ENCODE results near the gene SLC43A3. TPM values are rescaled to one million over a fixed set of nuclear protein-coding genes. Genes with fewer than 3 reads are reported as not detected.

Gene SLC43A3
- 27.8 and 32.3 TPM in 2 replicates for total RNA-seq

DNA sequence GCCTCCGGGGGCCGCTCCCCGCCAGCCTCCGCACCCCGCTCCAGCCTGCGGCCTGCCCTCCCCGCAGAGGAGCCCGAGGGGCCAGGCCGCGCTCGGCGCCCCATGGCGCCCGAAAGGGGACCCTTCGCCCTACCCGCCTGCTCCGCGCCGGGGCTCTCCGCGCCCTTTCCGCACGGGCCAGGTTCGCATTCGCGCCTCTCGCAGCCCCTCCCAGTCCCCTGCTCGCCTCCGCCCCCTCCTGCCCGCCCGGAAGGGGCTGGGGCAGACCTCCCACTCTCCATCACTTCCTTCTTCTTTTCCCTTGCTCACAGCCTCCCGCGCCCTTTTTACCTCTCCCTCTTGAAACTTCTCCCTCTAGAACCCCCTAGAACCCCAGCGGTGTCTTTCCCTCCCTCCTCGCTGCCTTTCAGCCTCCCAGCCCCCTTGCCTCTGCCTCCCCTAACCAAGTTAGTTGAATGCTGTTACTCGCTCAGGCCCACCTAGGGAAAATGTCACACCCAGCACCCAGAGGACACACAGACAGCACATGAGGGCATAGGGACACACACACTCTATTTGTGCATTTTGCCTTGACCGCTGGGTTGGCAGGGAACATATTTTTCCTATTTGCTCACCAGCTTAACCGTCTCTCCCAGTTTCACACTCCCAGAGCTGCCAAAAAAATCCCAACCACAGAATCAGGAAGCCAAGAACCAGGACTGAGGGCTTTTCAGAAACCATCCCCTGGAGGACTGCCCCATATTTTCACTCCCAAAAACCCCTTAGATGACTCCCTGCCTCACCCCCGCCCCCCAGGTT lies at the start of gene SLC43A3:
SLC43A3 (minus strand) TSS at position 193 of the 798 bp plus-strand sequence. CDS start 949 bp downstream, outside the sequence.

GRCh38 chr11:57460022-57460757 lies 33.3 kb upstream of the SLC43A3 start, which contains the start of gene RTN4RL2:
TSS of gene RTN4RL2 (plus strand) at chr11:57460528. CDS start at chr11:57460866, 338 bp downstream.

GRCh38 chr11:57390535-57390934 lies 36.4 kb downstream of the SLC43A3 start, which contains the start of gene PRG2:
TSS of gene PRG2 (minus strand) at chr11:57390650. CDS start at chr11:57389944, 706 bp downstream.

GRCh38 chr11:57380975-57381374 lies 45.9 kb downstream of the SLC43A3 start, which contains the start of gene PRG3:
TSS of gene PRG3 (minus strand) at chr11:57381150. CDS start at chr11:57380708, 442 bp downstream.

Other genes starting within 250 kb of the SLC43A3 start
- 0.17 TPM in 1 of 2 replicates, not detected in the other for gene LRRC55, start 245.2 kb downstream of the SLC43A3 start, total RNA-seq
- gene APLNR, start 189.9 kb downstream of the SLC43A3 start, total RNA-seq = 3.4 TPM in 1 of 2 replicates, not detected in the other
- 125 and 127 TPM in 2 replicates for gene TNKS1BP1, start 102.2 kb downstream of the SLC43A3 start, total RNA-seq
- gene SSRP1, start 91.2 kb downstream of the SLC43A3 start, total RNA-seq = 65.8 and 67.8 TPM in 2 replicates
- 0.43 TPM in 1 of 2 replicates, not detected in the other for gene P2RX3, start 88.8 kb downstream of the SLC43A3 start, total RNA-seq
- not detected in 2 replicates for gene PRG3, start 46.0 kb downstream of the SLC43A3 start, total RNA-seq
- gene PRG2, start 36.5 kb downstream of the SLC43A3 start, total RNA-seq = not detected in 2 replicates
- gene RTN4RL2, start 33.4 kb upstream of the SLC43A3 start, total RNA-seq = 2.1 and 10.6 TPM in 2 replicates
- 16.6 and 29.5 TPM in 2 replicates for gene SLC43A1, start 88.6 kb upstream of the SLC43A3 start, total RNA-seq
- 11.1 and 23.8 TPM in 2 replicates for gene TIMM10, start 103.6 kb upstream of the SLC43A3 start, total RNA-seq
- gene SMTNL1, start 110.5 kb upstream of the SLC43A3 start, total RNA-seq = not detected in 2 replicates
- 67.3 and 149 TPM in 2 replicates for gene UBE2L6, start 140.6 kb upstream of the SLC43A3 start, total RNA-seq
- 440 and 806 TPM in 2 replicates for gene SERPING1, start 170.6 kb upstream of the SLC43A3 start, total RNA-seq
- gene YPEL4, start 222.8 kb upstream of the SLC43A3 start, total RNA-seq = 1.0 and 1.1 TPM in 2 replicates
- 4.1 and 11.6 TPM in 2 replicates for gene CLP1, start 230.6 kb upstream of the SLC43A3 start, total RNA-seq
- gene ZDHHC5, start 241.0 kb upstream of the SLC43A3 start, total RNA-seq = 33.6 and 41.5 TPM in 2 replicates

Measured in pericardium fibroblast (primary cell).